ENCODE results near the gene EBF4. TPM values are rescaled to one million over a fixed set of nuclear protein-coding genes. Genes with fewer than 3 reads are reported as not detected.
"Not testable (repeated sequence)": the region's sequence is repeated elsewhere in the genome, so short reads cannot be mapped to it uniquely, and the experiment has no call there.

Gene EBF4
- total RNA-seq, 6 experiments from 2014 or later = 2.8 to 16.6 (median 6.2) TPM

DNA sequence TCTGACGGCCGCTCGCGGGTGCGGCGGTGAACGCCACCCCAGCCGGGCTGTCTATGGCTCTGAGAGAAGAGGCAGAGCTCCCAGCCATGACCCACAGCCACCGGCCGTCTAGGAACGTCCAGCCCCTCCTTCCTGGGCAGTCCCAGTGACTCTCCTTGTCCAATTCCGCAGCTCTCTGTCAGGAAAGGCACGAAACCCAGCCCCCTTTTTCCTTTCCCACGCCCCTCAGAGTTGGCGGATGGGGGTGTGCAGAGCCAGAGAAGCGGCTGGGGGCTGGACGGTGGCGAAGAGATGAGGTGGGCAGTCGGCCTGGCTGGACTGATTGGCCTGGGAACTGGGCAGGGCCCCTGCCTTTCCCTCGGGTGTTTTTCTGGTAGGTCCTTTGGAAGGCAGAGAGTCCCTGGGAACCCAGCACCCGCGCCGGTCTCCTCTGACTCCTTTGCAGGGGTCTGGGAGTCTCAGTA is 1.5 kb downstream of the EBF4 start:
- TF ChIP-seq CTCF (IDR thresholded peaks at IDR 0.05) (no peak), POLR2A (IDR thresholded peaks at IDR 0.05) (no peak)
- Histone ChIP-seq H3K9me3 (no peaks in the 10 kb centered on the region), H3K27me3 (peaks cover 0 to 16% of the 10 kb centered on the region in 2 donors), H3K36me3 (no peaks in the 10 kb centered on the region), H3K27ac (no peak overlapping the region), H3K4me1 (peaks cover 0 to 5% (median 0%) of the 10 kb centered on the region in 4 donors), H3K4me3 (no peak overlapping the region)
- DNase-seq (no peak), ATAC-seq (peak in 1 of 4 donors; percentile 5)
- intact Hi-C loops (cut with DNase I) = no loop called here
- 15% methylated on average over 9 of the region's 23 CpGs for WGBS (ENCODE audit: insufficient coverage, low coverage, low lambda C conversion rate, missing lambda C conversion rate)

DNA sequence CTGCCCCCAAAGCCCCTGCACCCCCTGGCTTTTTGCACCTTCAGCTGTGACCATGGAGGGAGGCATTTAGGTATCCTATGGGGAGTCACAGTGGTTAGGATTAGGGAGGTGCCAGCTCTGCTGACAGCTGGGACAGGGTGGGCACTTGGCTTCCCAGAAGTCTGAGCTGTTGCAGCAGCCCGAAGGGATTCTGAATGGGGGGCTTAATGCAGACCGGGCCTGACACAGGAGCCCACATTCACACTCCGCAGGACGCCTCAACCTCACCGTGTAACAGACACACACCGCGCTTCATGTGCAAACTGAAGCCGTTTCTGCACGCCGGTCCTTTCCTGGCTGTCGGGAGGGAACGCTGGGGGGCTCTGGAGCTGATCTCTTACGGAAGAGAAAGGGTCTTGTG is 1.9 kb downstream of the EBF4 start:
- no peaks in the 10 kb centered on the region for H3K36me3 ChIP-seq
- intact Hi-C loops (cut with DNase I) = no loop called here
- ATAC-seq (no peak), DNase-seq (no peak)
- WGBS (ENCODE audit: insufficient coverage, low coverage, low lambda C conversion rate, missing lambda C conversion rate) = 21% methylated on average over 8 of the region's 13 CpGs
- H3K9me3 ChIP-seq = no peaks in the 10 kb centered on the region
- TF ChIP-seq CTCF (IDR thresholded peaks at IDR 0.05) = no peak
- no peak for TF ChIP-seq POLR2A (IDR thresholded peaks at IDR 0.05)
- H3K4me1 ChIP-seq = peaks cover 0 to 5% (median 0%) of the 10 kb centered on the region in 4 donors
- H3K27me3 ChIP-seq = peaks cover 0 to 16% of the 10 kb centered on the region in 2 donors
- H3K4me3 ChIP-seq = no peak overlapping the region
- no peak overlapping the region for H3K27ac ChIP-seq

DNA sequence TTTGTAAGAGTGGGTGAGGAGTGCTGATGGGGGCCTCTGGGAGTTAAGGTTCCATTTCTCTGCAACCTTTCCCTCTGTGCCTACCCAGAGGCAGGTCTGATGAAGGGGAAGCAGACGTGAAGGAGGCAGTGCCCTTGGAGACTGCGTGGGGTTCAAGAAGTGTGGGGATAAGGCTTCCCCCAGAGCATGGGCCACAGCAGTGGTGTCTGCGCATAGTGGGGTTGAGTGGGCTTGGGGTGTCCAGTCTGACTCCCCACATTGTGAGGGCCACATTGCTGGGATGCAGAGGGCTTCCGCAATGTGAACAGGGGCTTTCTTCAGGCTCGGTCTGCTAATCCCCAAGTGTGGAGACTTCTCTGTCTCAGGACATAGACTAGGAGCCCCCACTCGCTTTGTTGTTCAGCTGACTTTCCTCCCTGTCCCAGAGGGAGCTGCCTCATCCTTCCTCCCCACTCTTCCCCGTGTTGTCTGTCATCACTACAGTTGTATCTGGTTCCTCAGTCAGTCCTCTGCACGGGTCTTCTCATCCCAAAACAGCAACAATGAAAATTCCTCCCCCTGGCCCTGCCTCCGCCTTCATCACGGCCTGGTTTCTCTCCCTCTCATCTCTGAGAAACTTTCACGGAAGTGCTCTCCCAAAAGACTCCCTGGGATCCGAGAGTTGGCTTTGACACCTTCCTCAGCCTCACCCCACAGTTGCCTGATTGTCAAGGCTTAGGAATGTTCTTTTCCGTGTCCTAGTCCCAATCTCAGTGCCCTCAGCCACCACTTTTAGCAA is 2.8 kb downstream of the EBF4 start:
- DNase-seq (no peak), ATAC-seq (no peak)
- H3K27me3 ChIP-seq = peaks cover 0 to 16% of the 10 kb centered on the region in 2 donors
- H3K27ac ChIP-seq = no peak overlapping the region
- no peak for TF ChIP-seq CTCF (IDR thresholded peaks at IDR 0.05)
- no peak for TF ChIP-seq POLR2A (IDR thresholded peaks at IDR 0.05)
- no peaks in the 10 kb centered on the region for H3K9me3 ChIP-seq
- peaks cover 0 to 5% (median 0%) of the 10 kb centered on the region in 4 donors for H3K4me1 ChIP-seq
- no peaks in the 10 kb centered on the region for H3K36me3 ChIP-seq
- H3K4me3 ChIP-seq = no peak overlapping the region
- intact Hi-C loops (cut with DNase I) = no loop called here
- 46% methylated on average over 9 of the region's 13 CpGs for WGBS (ENCODE audit: insufficient coverage, low coverage, low lambda C conversion rate, missing lambda C conversion rate)

GRCh38 chr20:2695984-2696525 is 3.5 kb downstream of the EBF4 start:
- H3K9me3 ChIP-seq; H3K27ac ChIP-seq; intact Hi-C loops (cut with DNase I); H3K4me3 ChIP-seq; H3K4me1 ChIP-seq; H3K36me3 ChIP-seq; ATAC-seq; DNase-seq: not testable (repeated sequence)
- WGBS (ENCODE audit: insufficient coverage, low coverage, low lambda C conversion rate, missing lambda C conversion rate) = 73% methylated on average over 12 of the region's 12 CpGs
- H3K27me3 ChIP-seq = peaks cover 0 to 16% of the 10 kb centered on the region in 2 donors

- ATAC-seq (no peak), DNase-seq (no peak)
- 74% methylated on average over 6 of the region's 9 CpGs for WGBS (ENCODE audit: insufficient coverage, low coverage, low lambda C conversion rate, missing lambda C conversion rate)
- Histone ChIP-seq H3K4me1 (peaks cover 0 to 5% (median 0%) of the 10 kb centered on the region in 4 donors), H3K27ac (no peak overlapping the region), H3K4me3 (no peak overlapping the region), H3K9me3 (no peaks in the 10 kb centered on the region), H3K27me3 (peaks cover 0 to 16% of the 10 kb centered on the region in 2 donors), H3K36me3 (no peaks in the 10 kb centered on the region)
- TF ChIP-seq CTCF (IDR thresholded peaks at IDR 0.05) = no peak
- TF ChIP-seq POLR2A (IDR thresholded peaks at IDR 0.05) = no peak
- intact Hi-C loops (cut with DNase I) = no loop called here
These were observed 4.1 kb downstream of the EBF4 start for GRCh38 chr20:2696646-2697045.

Data from right lobe of liver (tissue), 6 donors.